ENCODE results near the gene GOLGA5. TPM values are rescaled to one million over a fixed set of nuclear protein-coding genes. Genes with fewer than 3 reads are reported as not detected.
"Not testable (repeated sequence)": the region's sequence is repeated elsewhere in the genome, so short reads cannot be mapped to it uniquely, and the experiment has no call there.

GOLGA5 gene
- total and polyA plus RNA-seq, 11 donors: 18.1 to 25.9 (median 22.9) TPM

DNA sequence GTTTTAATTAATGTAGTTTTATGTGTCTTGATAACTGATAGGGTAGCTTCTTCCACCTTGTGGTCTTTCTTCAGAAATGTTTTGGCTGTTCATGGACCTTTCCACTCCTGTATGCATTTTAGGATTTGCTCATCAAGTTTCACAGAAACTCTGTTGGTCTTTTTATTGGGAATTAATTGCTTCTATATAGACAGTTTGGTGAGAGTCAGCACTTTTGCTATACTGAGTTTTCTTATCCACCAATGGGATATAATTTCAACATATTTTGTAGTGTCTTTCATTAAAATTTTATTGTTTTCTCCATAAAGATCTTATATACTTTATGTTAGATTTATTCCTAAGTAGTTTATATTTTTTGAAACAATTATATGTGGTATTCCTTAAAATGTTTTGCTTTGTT lies 7.8 kb downstream of the GOLGA5 start:
- Histone ChIP-seq H3K27me3 (no peaks in the 10 kb centered on the region), H3K36me3 (peaks cover 0 to 83% (median 58%) of the 10 kb centered on the region in 9 donors), H3K4me1 (peaks cover 0 to 42% (median 17%) of the 10 kb centered on the region in 12 donors), H3K4me3 (no peak overlapping the region), H3K27ac (no peak overlapping the region), H3K9me3 (peaks cover 0 to 6% (median 0%) of the 10 kb centered on the region in 12 donors)
- ATAC-seq: no peak
- intact Hi-C loops (cut with DNase I): no loop called here
- TF ChIP-seq POLR2A (IDR thresholded peaks at IDR 0.05): no peak
- TF ChIP-seq, protein P1, sequence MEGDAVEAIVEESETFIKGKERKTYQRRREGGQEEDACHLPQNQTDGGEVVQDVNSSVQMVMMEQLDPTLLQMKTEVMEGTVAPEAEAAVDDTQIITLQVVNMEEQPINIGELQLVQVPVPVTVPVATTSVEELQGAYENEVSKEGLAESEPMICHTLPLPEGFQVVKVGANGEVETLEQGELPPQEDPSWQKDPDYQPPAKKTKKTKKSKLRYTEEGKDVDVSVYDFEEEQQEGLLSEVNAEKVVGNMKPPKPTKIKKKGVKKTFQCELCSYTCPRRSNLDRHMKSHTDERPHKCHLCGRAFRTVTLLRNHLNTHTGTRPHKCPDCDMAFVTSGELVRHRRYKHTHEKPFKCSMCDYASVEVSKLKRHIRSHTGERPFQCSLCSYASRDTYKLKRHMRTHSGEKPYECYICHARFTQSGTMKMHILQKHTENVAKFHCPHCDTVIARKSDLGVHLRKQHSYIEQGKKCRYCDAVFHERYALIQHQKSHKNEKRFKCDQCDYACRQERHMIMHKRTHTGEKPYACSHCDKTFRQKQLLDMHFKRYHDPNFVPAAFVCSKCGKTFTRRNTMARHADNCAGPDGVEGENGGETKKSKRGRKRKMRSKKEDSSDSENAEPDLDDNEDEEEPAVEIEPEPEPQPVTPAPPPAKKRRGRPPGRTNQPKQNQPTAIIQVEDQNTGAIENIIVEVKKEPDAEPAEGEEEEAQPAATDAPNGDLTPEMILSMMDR (IDR thresholded peaks at IDR 0.05): no peak
- DNase-seq: no peak

- Histone ChIP-seq H3K27ac (no peak overlapping the region), H3K36me3 (peaks cover 0 to 83% (median 58%) of the 10 kb centered on the region in 9 donors), H3K4me3 (no peak overlapping the region), H3K27me3 (no peaks in the 10 kb centered on the region), H3K4me1 (peaks cover 0 to 42% (median 17%) of the 10 kb centered on the region in 12 donors), H3K9me3 (peaks cover 0 to 6% (median 0%) of the 10 kb centered on the region in 12 donors)
- DNase-seq: no peak
- TF ChIP-seq, protein P1 (IDR thresholded peaks at IDR 0.05): no peak
- no peak for TF ChIP-seq POLR2A (IDR thresholded peaks at IDR 0.05)
- intact Hi-C loops (cut with DNase I): no loop called here
- ATAC-seq: no peak
- 93 to 98% (median 96%) methylated on average over 2 of the region's 2 CpGs for WGBS, 4 donors
These were observed 8.6 kb downstream of the GOLGA5 start for GRCh38 chr14:92802678-92803077.

- no peak for DNase-seq
- Histone ChIP-seq H3K36me3 (peaks cover 0 to 100% (median 100%) of the 10 kb centered on the region in 9 donors), H3K27me3 (no peaks in the 10 kb centered on the region), H3K4me3 (no peak overlapping the region), H3K27ac (no peak overlapping the region), H3K4me1 (no peaks in the 10 kb centered on the region), H3K9me3 (no peaks in the 10 kb centered on the region)
- WGBS, 4 donors: 94 to 97% (median 96%) methylated on average over 3 of the region's 3 CpGs
- intact Hi-C loops (cut with DNase I): no loop called here
- TF ChIP-seq POLR2A (IDR thresholded peaks at IDR 0.05): no peak
- TF ChIP-seq, protein P1 (IDR thresholded peaks at IDR 0.05): no peak
- ATAC-seq: no peak
These were observed 19.1 kb downstream of the GOLGA5 start for GRCh38 chr14:92813201-92813600.

- no peak overlapping the region for H3K4me3 ChIP-seq
- DNase-seq: no peak
- no peaks in the 10 kb centered on the region for H3K4me1 ChIP-seq
- no peak for ATAC-seq
- H3K27ac ChIP-seq: no peak overlapping the region
- H3K36me3 ChIP-seq: peaks cover 4 to 100% (median 98%) of the 10 kb centered on the region in 9 donors
- WGBS, 4 donors: 89 to 95% (median 91%) methylated on average over 6 of the region's 6 CpGs
- intact Hi-C loops (cut with DNase I): no loop called here
- no peaks in the 10 kb centered on the region for H3K9me3 ChIP-seq
- H3K27me3 ChIP-seq: no peaks in the 10 kb centered on the region
- TF ChIP-seq POLR2A (IDR thresholded peaks at IDR 0.05): no peak
- TF ChIP-seq, protein P1 (IDR thresholded peaks at IDR 0.05): no peak
These were observed 25.0 kb downstream of the GOLGA5 start for GRCh38 chr14:92819011-92819597.

- not testable (repeated sequence) for ATAC-seq
- WGBS, 4 donors: 72 to 82% (median 78%) methylated on average over 13 of the region's 13 CpGs
These were observed 25.8 kb downstream of the GOLGA5 start for GRCh38 chr14:92819680-92820535.

DNA sequence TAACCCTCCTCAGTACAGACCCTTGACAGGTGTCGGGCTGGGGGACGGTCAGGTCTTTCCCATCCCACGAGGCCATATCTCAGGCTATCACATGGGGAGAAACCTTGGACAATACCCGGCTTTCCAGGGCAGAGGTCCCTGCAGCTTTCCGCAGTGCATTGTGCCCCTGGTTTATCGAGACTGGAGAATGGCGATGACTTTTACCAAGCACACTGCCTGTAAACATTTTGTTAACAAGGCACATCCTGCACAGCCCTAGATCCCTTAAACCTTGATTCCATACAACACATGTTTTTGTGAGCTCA lies 26.4 kb downstream of the GOLGA5 start:
- ATAC-seq; H3K9me3 ChIP-seq; H3K4me1 ChIP-seq; intact Hi-C loops (cut with DNase I); H3K27me3 ChIP-seq; DNase-seq; H3K27ac ChIP-seq; H3K4me3 ChIP-seq: not testable (repeated sequence)
- WGBS, 4 donors: 70 to 80% (median 74%) methylated on average over 7 of the region's 7 CpGs
- peaks cover 4 to 100% (median 98%) of the 10 kb centered on the region in 9 donors for H3K36me3 ChIP-seq

More at GRCh38 chr14:92819680-92820535, 25.8 kb downstream of the GOLGA5 start:
- intact Hi-C loops (cut with DNase I); H3K27ac ChIP-seq; H3K27me3 ChIP-seq; H3K9me3 ChIP-seq; DNase-seq; H3K4me3 ChIP-seq; H3K4me1 ChIP-seq: not testable (repeated sequence)
- H3K36me3 ChIP-seq: peaks cover 4 to 100% (median 98%) of the 10 kb centered on the region in 9 donors
